HUES48 (cell line): ENCODE measurements around the gene TRIO.
"Not testable (repeated sequence)": the region's sequence is repeated elsewhere in the genome, so short reads cannot be mapped to it uniquely, and the experiment has no call there.

Experiments used
- H3K27ac ChIP-seq: one replicate; pipeline ENCODE4 v1.7.0; 2013; ENCODE audit warnings: low read depth, low read length, inconsistent platforms
- H3K27me3 ChIP-seq: 2 replicates; pipeline ENCODE4 v1.6.1; 2013; ENCODE audit warnings: mild to moderate bottlenecking, low read length; ENCODE audit not compliant: control insufficient read depth, insufficient read depth
- H3K36me3 ChIP-seq: 2 replicates; pipeline ENCODE4 v1.6.1; 2013; ENCODE audit warnings: low read length; ENCODE audit not compliant: control insufficient read depth, insufficient read depth
- H3K4me1 ChIP-seq: 2 replicates; pipeline ENCODE4 v1.6.1; 2013; ENCODE audit warnings: mild to moderate bottlenecking, low read length; ENCODE audit not compliant: control insufficient read depth, insufficient read depth
- H3K4me3 ChIP-seq: 2 replicates; pipeline ENCODE4 v1.5.1; 2013; ENCODE audit warnings: mild to moderate bottlenecking, low read depth, low read length
- H3K9ac ChIP-seq: 2 replicates; pipeline ENCODE4 v1.6.1; 2013; ENCODE audit warnings: mild to moderate bottlenecking, low read depth, low read length, moderate library complexity
- H3K9me3 ChIP-seq: 2 replicates; pipeline ENCODE4 v1.6.1; 2013; ENCODE audit warnings: low read length; ENCODE audit not compliant: control insufficient read depth, insufficient read depth

The TRIO gene

DNA sequence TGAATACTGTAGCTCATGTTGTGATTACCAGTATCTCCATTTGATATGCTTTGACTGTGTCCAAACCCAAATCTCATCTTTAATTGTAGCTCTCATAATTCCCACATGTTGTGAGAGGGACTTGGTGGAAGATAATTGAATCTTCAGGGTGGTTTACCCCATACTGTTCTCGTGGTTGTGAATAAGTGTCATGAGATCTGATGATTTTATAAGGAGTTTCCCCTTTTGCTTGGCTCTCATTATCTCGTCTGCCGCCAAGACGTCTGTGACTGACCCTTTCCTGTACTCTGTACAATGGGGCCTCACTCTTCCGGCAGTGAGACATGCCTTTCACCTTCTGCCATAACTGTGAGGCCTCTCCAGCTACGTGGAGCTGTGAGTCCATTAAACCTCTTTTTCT, 59.3 kb downstream of the TRIO start:
- H3K27ac ChIP-seq = no peak overlapping the region
- H3K27me3 ChIP-seq = no peaks in the 10 kb centered on the region
- H3K4me1 ChIP-seq = peaks cover 42% of the 10 kb centered on the region
- H3K4me3 ChIP-seq = no peak overlapping the region
- no peaks in the 10 kb centered on the region for H3K36me3 ChIP-seq
- no peak overlapping the region for H3K9ac ChIP-seq
- no peaks in the 10 kb centered on the region for H3K9me3 ChIP-seq

DNA sequence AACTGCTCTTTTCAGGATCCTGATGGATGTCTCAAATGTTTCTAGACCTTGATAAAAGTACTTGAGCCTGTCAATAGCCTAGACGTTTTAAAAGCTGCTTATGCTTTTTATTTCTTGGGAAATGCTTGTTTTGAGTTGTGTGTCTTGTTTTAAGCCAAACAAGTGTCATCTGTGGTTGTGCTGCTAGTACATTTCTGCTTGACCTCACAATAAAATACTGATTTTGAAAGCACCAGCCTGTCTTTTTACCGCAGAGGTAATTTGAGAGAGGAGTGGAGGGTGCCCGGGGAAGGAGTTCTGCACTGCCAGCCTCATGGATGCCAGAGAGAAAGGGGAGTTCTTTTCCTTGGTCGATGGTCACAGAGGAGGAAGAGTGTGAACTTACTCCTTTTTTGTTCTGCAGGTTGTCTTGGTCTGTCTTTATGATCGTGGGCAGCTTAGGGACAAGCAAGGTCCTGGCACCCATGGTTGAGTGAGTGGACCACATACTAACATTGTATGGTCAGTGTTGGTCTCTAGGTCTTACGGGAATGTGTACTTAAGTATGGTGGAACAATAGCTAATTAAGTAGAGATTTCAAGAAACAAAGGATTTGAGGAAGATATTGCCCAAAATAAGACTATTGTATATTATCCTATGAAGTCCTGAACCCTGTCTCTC, 61.0 kb downstream of the TRIO start:
- Histone ChIP-seq H3K27ac (no peak overlapping the region), H3K9me3 (no peaks in the 10 kb centered on the region), H3K4me1 (peaks cover 40% of the 10 kb centered on the region), H3K36me3 (no peaks in the 10 kb centered on the region), H3K9ac (no peak overlapping the region), H3K4me3 (no peak overlapping the region), H3K27me3 (no peaks in the 10 kb centered on the region)

DNA sequence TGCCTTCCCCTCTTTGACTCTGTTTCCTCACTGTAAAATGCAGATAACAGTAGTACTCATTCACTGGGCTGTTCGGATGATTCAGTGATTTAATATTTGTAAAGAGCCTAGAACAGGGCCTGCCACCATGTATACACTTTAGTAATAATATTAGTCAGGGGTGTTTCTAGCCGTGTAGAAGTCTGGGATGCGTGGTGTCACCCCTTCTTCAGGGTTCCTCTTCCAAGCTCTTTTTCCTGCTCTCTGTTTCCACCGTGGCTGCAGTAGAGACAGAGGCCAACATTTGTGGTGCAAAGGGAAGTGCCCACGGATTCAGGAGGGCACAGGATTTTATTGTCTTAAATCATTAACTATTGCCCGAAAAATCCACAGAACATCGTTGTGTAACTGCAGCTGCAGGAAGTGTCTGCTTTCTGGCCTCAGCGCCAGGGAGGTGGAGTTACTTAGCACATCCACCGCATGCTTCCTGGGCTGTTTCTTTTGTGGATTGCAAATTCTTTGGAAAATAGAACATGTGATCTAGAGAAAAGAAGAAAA, 61.7 kb downstream of the TRIO start:
- Histone ChIP-seq H3K9me3 (no peaks in the 10 kb centered on the region), H3K36me3 (no peaks in the 10 kb centered on the region), H3K27me3 (no peaks in the 10 kb centered on the region), H3K4me1 (peaks cover 39% of the 10 kb centered on the region), H3K9ac (no peak overlapping the region), H3K4me3 (no peak overlapping the region), H3K27ac (peak overlapping the region; percentile 31)

GRCh38 chr5:14206028-14206725, 63.0 kb downstream of the TRIO start:
- Histone ChIP-seq H3K4me1 (peaks cover 31% of the 10 kb centered on the region), H3K9ac (no peak overlapping the region), H3K9me3 (no peaks in the 10 kb centered on the region), H3K36me3 (no peaks in the 10 kb centered on the region), H3K4me3 (no peak overlapping the region), H3K27me3 (no peaks in the 10 kb centered on the region), H3K27ac (no peak overlapping the region)

DNA sequence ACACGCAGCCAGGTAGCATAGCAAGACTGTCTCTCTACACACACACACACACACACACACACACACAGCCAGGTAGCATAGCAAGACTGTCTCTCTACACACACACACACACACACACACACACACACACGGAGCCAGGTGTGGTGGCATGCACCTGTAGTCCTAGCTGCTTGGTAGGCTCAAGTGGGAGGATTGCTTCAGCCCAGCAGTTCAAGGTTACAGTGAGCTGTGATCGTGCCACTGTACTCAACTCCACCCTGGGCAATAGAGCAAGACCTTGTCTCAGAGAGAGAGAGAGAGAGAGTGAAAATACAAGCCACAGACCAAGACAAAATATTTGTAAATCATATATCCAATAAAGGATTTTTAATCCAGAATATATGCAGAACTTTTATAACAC, 64.3 kb downstream of the TRIO start:
- H3K4me1 ChIP-seq = peaks cover 26% of the 10 kb centered on the region

DNA sequence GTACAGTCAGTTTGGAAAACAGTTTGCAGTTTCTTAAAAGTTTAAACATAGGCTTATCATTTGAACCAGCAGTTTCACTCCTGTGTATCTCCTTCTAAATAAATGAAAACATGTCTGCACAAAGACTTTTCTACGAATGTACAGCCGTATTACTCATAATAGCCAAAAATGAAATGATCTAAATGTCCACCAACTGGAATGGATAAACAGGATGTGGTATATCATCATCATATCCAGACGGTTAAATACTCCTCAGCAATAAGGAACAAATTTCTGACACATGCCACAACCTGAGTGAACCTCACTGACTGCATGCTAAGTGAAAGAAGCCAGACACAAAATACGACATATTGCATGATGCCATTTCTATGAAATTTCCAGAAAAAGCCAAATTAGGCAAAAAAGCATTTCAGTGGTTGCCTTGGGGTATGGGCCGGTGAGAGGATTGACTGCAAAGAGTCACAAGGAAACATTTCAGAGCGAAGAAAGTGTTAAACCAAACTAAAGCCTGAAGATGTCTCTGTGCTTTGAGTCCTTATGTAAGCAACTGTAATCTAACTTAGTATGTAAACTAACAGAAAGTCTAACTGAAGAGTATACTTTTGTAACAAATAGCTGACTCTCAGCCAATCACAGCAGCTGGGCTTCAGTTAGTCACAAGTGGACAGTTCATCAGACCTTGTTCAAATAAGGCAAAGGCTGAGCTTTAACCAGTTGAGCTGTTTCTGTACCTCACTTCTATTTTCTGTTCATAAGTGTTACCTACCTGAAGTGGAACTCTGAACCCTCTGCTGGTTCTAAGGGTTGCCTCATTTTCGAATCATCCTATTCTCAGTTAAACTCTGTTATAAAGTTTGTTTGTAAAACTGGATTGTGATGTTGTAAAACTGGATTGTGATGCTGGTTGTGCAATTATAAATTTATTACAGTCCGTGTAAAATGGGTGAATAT, 65.2 kb downstream of the TRIO start:
- Histone ChIP-seq H3K9me3 (no peaks in the 10 kb centered on the region), H3K36me3 (no peaks in the 10 kb centered on the region), H3K9ac (no peak overlapping the region), H3K27ac (no peak overlapping the region), H3K4me3 (no peak overlapping the region), H3K27me3 (no peaks in the 10 kb centered on the region), H3K4me1 (peaks cover 30% of the 10 kb centered on the region)

More for the DNA sequence above, 64.3 kb downstream of the TRIO start:
- not testable (repeated sequence) for H3K4me3 ChIP-seq, H3K9me3 ChIP-seq, H3K36me3 ChIP-seq, H3K9ac ChIP-seq, H3K27ac ChIP-seq, H3K27me3 ChIP-seq

GRCh38 chr5:14209222-14209822, 66.2 kb downstream of the TRIO start:
- Histone ChIP-seq H3K4me3 (no peak overlapping the region), H3K36me3 (no peaks in the 10 kb centered on the region), H3K9ac (no peak overlapping the region), H3K27ac (no peak overlapping the region), H3K9me3 (no peaks in the 10 kb centered on the region), H3K27me3 (no peaks in the 10 kb centered on the region), H3K4me1 (peaks cover 34% of the 10 kb centered on the region)

DNA sequence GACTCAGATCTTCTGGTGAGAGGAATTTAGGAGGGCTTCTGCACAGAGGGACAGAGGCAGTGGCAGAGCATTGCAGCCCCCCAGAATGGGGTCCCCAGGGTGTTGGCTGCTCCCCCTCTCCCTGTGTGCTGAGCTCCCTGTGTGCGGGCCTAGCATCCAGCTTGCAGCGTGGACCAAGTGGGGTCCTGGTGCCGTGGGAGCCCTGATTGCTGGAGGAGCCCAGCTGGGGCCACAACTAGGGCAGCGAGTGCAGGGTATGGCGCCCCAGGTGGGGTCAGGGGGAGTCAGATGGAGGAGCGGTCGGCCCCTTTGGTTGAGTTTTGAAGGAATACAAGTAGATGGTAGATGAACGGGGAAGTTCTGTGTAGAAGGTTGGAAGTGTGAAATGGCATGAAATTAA, 66.7 kb downstream of the TRIO start:
- no peaks in the 10 kb centered on the region for H3K36me3 ChIP-seq
- H3K27me3 ChIP-seq = no peaks in the 10 kb centered on the region
- no peak overlapping the region for H3K4me3 ChIP-seq
- no peak overlapping the region for H3K9ac ChIP-seq
- H3K4me1 ChIP-seq = peaks cover 34% of the 10 kb centered on the region
- no peak overlapping the region for H3K27ac ChIP-seq
- no peaks in the 10 kb centered on the region for H3K9me3 ChIP-seq

DNA sequence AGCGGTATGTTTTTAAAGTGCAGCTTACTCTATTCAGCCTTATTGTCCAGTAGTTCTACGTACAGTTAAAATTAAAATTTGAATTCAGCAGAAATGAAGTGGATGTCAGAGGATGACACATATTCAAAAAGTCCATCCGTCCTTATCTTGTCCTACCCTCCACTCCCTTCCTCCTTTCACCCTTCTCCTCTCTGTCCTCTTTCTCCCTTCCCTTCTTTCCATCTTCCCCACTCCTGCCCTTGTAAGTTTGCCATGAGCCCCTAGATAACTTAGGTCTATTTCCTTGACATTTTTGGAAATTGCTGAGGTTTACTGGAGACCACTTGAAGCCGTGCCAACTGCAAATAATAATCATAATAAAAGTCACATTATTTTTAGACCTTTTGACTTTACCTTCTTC, 67.6 kb downstream of the TRIO start:
- Histone ChIP-seq H3K27ac (no peak overlapping the region), H3K9me3 (no peaks in the 10 kb centered on the region), H3K4me1 (peaks cover 37% of the 10 kb centered on the region), H3K36me3 (no peaks in the 10 kb centered on the region), H3K27me3 (no peaks in the 10 kb centered on the region), H3K4me3 (no peak overlapping the region), H3K9ac (no peak overlapping the region)

DNA sequence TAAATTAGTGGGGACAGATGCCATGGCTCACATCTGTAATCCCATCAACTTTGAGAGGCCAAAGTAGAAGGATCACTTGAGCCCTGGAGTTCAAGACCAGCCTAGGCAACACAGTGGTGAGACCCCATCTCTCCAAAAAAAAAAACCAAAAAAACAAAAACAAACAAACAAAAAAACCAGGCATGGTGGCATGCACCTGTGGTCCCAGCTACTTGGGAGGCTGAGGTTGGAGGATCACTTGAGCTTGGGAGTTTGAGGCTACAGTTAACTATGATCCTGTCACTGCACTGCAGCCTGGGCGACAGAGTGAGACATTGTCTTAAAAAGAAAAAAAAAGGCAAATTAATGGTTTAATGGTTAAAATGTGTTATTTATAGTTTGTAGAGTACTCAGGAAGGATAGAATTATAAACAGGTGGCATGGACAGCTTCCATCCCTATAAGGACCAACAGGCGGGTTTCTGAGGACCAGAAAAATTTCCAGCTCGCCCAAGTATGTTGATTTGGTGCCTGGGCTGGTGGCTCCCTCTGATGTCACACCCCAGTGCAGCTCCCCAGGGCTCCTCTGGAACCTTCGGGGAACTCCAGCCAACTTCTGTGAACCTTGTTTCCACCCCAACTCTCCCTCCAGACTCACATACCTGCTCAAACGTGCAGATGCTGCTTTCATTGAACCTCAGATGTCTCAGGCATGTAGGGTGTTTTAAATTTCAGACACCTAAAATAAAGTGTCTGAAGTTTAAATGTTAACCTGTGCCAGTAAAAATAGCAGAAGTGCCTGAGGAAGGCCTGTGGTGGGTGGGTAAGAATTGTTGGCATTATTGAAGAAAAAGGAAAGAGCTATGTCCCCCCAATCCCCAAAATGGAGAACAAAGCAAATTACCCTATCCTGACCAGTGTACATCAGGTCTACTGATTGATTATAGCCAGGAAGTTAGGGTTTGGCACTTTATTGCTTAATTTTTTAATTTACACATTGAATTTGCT, 69.0 kb downstream of the TRIO start:
- no peaks in the 10 kb centered on the region for H3K27me3 ChIP-seq
- no peaks in the 10 kb centered on the region for H3K36me3 ChIP-seq
- no peak overlapping the region for H3K4me3 ChIP-seq
- H3K27ac ChIP-seq = no peak overlapping the region
- H3K9ac ChIP-seq = no peak overlapping the region
- peaks cover 50% of the 10 kb centered on the region for H3K4me1 ChIP-seq
- H3K9me3 ChIP-seq = no peaks in the 10 kb centered on the region
